Measurements from ENCODE around the gene FLCN. TPM values are rescaled to one million over a fixed set of nuclear protein-coding genes. Genes with fewer than 3 reads are reported as not detected.

The FLCN gene
- total RNA-seq, 1 donor from 2014 or later, result 30.4 TPM

GRCh38 chr17:17254036-17254435 is 17.1 kb upstream of the FLCN start:
- peaks cover 2% of the 10 kb centered on the region for H3K4me1 Mint-ChIP-seq (ENCODE audit: low read depth)
- H3K4me3 Mint-ChIP-seq (ENCODE audit: low read depth), result no peak overlapping the region
- intact Hi-C loops (cut with micrococcal nuclease), result no loop called here
- H3K27me3 Mint-ChIP-seq (ENCODE audit: low read depth), result no peaks in the 10 kb centered on the region
- DNase-seq (ENCODE audit: low spot score), result no peak
- no peak overlapping the region for H3K27ac Mint-ChIP-seq
- H3K9me3 Mint-ChIP-seq, result no peaks in the 10 kb centered on the region
- H3K36me3 Mint-ChIP-seq (ENCODE audit: low read depth), result peaks cover 72% of the 10 kb centered on the region

DNA sequence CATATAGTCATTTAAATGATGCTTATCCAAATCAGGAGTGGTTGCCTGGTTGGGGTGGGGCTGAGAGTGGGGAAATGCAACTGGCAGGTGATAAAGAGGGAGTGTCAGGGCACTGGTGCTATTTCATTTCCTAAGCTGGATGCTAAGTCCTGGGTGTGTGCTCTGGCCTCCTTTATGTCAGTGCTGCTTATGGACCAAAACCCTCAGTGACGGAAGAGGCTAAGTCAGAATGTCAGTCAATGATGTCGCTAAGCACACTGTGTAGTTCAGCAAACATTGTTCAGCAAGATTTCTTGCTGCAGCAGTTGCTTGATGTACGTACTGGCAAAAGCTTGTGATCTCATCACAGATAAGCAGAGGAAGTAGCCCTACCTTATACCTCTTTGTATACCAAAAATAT is 16.4 kb upstream of the FLCN start:
- intact Hi-C loops (cut with micrococcal nuclease), result no loop called here
- DNase-seq (ENCODE audit: low spot score), result no peak
- H3K4me3 Mint-ChIP-seq (ENCODE audit: low read depth), result no peak overlapping the region
- no peak overlapping the region for H3K27ac Mint-ChIP-seq
- peaks cover 2% of the 10 kb centered on the region for H3K4me1 Mint-ChIP-seq (ENCODE audit: low read depth)
- no peaks in the 10 kb centered on the region for H3K9me3 Mint-ChIP-seq
- no peaks in the 10 kb centered on the region for H3K27me3 Mint-ChIP-seq (ENCODE audit: low read depth)
- H3K36me3 Mint-ChIP-seq (ENCODE audit: low read depth), result peaks cover 73% of the 10 kb centered on the region

DNA sequence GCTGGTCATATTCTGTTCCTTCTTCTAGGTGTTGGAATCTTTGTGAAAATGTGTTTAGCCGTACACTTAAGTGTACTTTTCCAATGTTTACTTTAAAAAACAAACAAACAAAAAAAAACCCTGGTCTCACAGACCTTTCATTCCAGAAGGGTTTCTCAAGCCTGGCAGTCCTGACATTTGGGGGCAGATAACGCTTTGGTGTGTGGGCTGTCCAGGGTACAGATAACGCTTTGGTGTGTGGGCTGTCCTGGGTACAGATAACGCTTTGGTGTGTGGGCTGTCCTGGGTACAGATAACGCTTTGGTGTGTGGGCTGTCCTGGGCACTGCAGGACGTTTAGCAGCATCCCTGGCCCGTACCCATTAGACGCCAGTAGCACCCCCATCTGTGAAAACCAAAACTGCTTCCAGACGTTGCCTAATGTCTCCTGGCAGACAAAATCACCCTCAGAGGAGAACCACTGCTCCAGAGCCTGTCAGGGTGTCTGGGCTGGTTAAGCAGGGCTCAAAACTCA is 15.2 kb upstream of the FLCN start:
- intact Hi-C loops (cut with micrococcal nuclease), result no loop called here
- Mint-ChIP-seq H3K9me3 (no peaks in the 10 kb centered on the region), H3K4me1 (ENCODE audit: low read depth) (peaks cover 2% of the 10 kb centered on the region), H3K27me3 (ENCODE audit: low read depth) (no peaks in the 10 kb centered on the region), H3K4me3 (ENCODE audit: low read depth) (no peak overlapping the region), H3K27ac (no peak overlapping the region), H3K36me3 (ENCODE audit: low read depth) (peaks cover 74% of the 10 kb centered on the region)
- no peak for DNase-seq (ENCODE audit: low spot score)

DNA sequence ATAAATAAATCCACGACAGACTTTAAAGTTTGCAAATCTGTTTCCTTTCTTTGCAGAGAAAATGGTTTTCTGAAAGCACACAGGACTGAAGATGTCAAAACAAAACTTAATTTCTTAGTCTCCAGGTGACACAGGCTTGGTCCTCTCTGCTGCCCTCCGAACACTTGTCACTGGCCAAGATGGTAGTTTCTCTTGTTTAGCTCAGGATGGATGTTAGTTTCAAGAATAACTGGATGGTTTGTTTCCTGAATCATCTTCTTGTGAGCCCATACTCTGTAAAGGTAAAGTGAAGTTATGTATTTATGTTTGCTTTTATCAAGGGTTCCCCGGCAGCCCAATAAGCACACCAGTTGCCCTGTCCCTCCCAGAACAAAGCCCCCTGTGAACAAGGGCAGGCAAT is 9.9 kb upstream of the FLCN start:
- Mint-ChIP-seq H3K36me3 (ENCODE audit: low read depth) (peaks cover 41% of the 10 kb centered on the region), H3K4me3 (ENCODE audit: low read depth) (no peak overlapping the region), H3K9me3 (no peaks in the 10 kb centered on the region), H3K27me3 (ENCODE audit: low read depth) (no peaks in the 10 kb centered on the region), H3K27ac (no peak overlapping the region), H3K4me1 (ENCODE audit: low read depth) (no peaks in the 10 kb centered on the region)
- no peak for DNase-seq (ENCODE audit: low spot score)
- intact Hi-C loops (cut with micrococcal nuclease), result no loop called here

- intact Hi-C loops (cut with micrococcal nuclease), result no loop called here
- H3K27me3 Mint-ChIP-seq (ENCODE audit: low read depth), result no peaks in the 10 kb centered on the region
- H3K36me3 Mint-ChIP-seq (ENCODE audit: low read depth), result peaks cover 20% of the 10 kb centered on the region
- H3K4me1 Mint-ChIP-seq (ENCODE audit: low read depth), result peaks cover 14% of the 10 kb centered on the region
- H3K4me3 Mint-ChIP-seq (ENCODE audit: low read depth), result no peak overlapping the region
- H3K27ac Mint-ChIP-seq, result no peak overlapping the region
- H3K9me3 Mint-ChIP-seq, result no peaks in the 10 kb centered on the region
- no peak for DNase-seq (ENCODE audit: low spot score)
Observed at GRCh38 chr17:17243163-17243562, 6.2 kb upstream of the FLCN start.

GRCh38 chr17:17242246-17242645 is 5.3 kb upstream of the FLCN start:
- no peak for DNase-seq (ENCODE audit: low spot score)
- intact Hi-C loops (cut with micrococcal nuclease), result no loop called here
- Mint-ChIP-seq H3K9me3 (no peaks in the 10 kb centered on the region), H3K36me3 (ENCODE audit: low read depth) (peaks cover 11% of the 10 kb centered on the region), H3K27ac (no peak overlapping the region), H3K4me3 (ENCODE audit: low read depth) (no peak overlapping the region), H3K4me1 (ENCODE audit: low read depth) (peaks cover 14% of the 10 kb centered on the region), H3K27me3 (ENCODE audit: low read depth) (no peaks in the 10 kb centered on the region)

DNA sequence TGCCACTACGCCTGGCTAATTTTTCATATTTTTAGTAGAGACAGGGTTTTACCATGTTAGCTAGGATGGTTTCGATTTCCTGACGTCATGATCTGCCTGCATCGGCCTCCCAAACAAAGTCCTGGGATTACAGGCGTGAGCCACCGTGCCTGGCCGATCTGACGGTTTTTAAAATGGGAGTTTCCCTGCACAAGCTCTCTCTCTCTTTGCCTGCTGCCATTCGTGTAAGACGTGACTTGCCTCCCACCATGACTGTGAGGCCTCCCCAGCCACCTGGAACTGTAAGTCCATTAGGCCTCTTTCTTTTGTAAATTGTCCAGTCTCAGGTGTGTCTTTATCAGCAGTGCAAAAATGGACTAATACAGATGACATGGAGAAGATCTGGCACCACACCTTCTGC is 4.7 kb upstream of the FLCN start:
- DNase-seq (ENCODE audit: low spot score), result no peak
- intact Hi-C loops (cut with micrococcal nuclease), result no loop called here

DNA sequence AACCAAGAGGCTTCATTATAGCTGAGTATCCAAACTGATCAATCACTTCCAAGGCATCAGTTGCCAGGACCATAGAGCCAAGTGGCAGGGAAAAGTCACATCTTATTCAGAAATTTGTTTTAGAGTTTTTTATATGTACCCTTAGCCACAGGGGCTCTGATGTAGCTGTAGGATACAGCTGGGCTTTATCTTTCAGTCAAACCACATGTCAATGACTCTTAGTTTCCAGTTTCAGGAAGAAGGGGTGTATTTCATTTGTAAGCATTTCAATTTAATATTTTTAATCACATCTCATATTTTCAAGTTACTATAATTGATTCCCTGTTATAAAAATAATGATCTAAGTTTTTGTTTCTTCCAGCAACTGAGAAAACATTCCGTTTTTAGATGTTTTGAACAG is 2.9 kb upstream of the FLCN start:
- Mint-ChIP-seq H3K9me3 (no peaks in the 10 kb centered on the region), H3K4me1 (ENCODE audit: low read depth) (peaks cover 29% of the 10 kb centered on the region), H3K4me3 (ENCODE audit: low read depth) (peak overlapping the region; percentile 71), H3K36me3 (ENCODE audit: low read depth) (no peaks in the 10 kb centered on the region), H3K27ac (peak overlapping the region; percentile 38), H3K27me3 (ENCODE audit: low read depth) (no peaks in the 10 kb centered on the region)
- no peak for DNase-seq (ENCODE audit: low spot score)
- intact Hi-C loops (cut with micrococcal nuclease), result loop anchor here (5.0 kb wide), 3 partner anchors 58 to 88 kb away; partner anchors contain the start of gene NT5M

More for the DNA sequence above, 4.7 kb upstream of the FLCN start:
- no peaks in the 10 kb centered on the region for H3K27me3 Mint-ChIP-seq (ENCODE audit: low read depth)
- peaks cover 5% of the 10 kb centered on the region for H3K36me3 Mint-ChIP-seq (ENCODE audit: low read depth)
- H3K4me3 Mint-ChIP-seq (ENCODE audit: low read depth), result no peak overlapping the region
- no peaks in the 10 kb centered on the region for H3K9me3 Mint-ChIP-seq
- H3K4me1 Mint-ChIP-seq (ENCODE audit: low read depth), result peaks cover 14% of the 10 kb centered on the region
- no peak overlapping the region for H3K27ac Mint-ChIP-seq

GRCh38 chr17:17236295-17237025 is 508 bp downstream of the FLCN start:
- H3K9me3 Mint-ChIP-seq, result no peaks in the 10 kb centered on the region
- H3K4me3 Mint-ChIP-seq (ENCODE audit: low read depth), result peak overlapping the region; percentile 95
- intact Hi-C loops (cut with micrococcal nuclease), result loop anchor here (2.0 to 5.0 kb wide), 5 partner anchors 30 to 84 kb away; partner anchors contain the start of genes COPS3, NT5M and PLD6
- H3K27ac Mint-ChIP-seq, result peak overlapping the region; percentile 95
- H3K36me3 Mint-ChIP-seq (ENCODE audit: low read depth), result peaks cover 10% of the 10 kb centered on the region
- H3K4me1 Mint-ChIP-seq (ENCODE audit: low read depth), result peaks cover 29% of the 10 kb centered on the region
- no peak for DNase-seq (ENCODE audit: low spot score)
- no peaks in the 10 kb centered on the region for H3K27me3 Mint-ChIP-seq (ENCODE audit: low read depth)

DNA sequence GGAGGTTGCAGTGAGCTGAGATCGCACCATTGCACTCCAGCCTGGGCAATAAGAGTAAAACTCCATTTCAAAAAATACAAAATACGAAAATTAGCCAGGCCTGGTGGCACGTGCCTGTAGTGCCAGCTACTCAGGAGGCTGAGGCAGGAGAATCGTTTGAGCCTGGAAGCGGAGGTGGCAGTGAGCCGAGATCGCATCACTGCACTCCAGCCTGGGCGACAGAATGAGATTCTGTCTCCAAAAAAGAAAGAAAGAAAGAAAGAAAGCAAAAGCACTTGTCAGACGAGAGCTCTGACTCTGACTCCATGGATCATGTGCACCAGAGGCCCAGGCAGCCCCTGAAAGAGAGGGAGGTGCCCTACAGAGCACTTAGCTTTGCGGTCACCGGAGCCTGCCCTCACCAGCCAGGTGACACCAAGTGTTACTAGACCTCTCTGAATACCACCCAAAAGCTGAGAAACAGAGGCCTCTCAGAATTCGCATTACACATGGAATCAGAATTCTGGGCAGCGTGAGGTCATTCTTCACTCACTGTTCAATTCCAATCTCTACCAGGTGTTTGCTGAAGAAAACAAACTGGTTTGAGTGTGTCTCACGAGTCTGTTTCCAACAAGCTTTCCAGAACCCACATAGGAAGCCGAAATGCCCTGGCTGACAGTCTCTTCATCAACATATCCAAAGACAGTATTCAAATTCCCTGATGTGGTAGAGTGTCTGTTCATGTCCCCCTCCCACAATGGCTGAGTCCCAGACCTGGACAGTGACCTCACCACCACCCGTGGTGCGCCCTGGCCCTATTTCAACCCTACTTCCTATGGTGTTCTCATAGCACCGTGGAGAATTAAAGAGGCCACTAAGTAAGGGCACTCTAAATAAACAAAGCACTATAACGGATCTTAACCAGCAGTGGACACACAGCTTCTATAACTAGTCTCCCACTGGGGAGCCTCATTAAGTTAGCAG is 1.5 kb downstream of the FLCN start:
- Mint-ChIP-seq H3K4me1 (ENCODE audit: low read depth) (peaks cover 29% of the 10 kb centered on the region), H3K9me3 (no peaks in the 10 kb centered on the region), H3K27me3 (ENCODE audit: low read depth) (no peaks in the 10 kb centered on the region), H3K4me3 (ENCODE audit: low read depth) (peak overlapping the region; percentile 95), H3K36me3 (ENCODE audit: low read depth) (peaks cover 14% of the 10 kb centered on the region), H3K27ac (peak overlapping the region; percentile 69)
- no peak for DNase-seq (ENCODE audit: low spot score)
- intact Hi-C loops (cut with micrococcal nuclease), result loop anchor here (2.0 to 5.0 kb wide), 5 partner anchors 29 to 83 kb away; partner anchors contain the start of genes COPS3, NT5M and PLD6

- Mint-ChIP-seq H3K27ac (no peak overlapping the region), H3K36me3 (ENCODE audit: low read depth) (peaks cover 37% of the 10 kb centered on the region), H3K4me3 (ENCODE audit: low read depth) (no peak overlapping the region), H3K4me1 (ENCODE audit: low read depth) (peaks cover 15% of the 10 kb centered on the region), H3K9me3 (no peaks in the 10 kb centered on the region), H3K27me3 (ENCODE audit: low read depth) (no peaks in the 10 kb centered on the region)
- intact Hi-C loops (cut with micrococcal nuclease), result no loop called here
- no peak for DNase-seq (ENCODE audit: low spot score)
Observed at GRCh38 chr17:17232303-17232621, 4.7 kb downstream of the FLCN start.

DNA sequence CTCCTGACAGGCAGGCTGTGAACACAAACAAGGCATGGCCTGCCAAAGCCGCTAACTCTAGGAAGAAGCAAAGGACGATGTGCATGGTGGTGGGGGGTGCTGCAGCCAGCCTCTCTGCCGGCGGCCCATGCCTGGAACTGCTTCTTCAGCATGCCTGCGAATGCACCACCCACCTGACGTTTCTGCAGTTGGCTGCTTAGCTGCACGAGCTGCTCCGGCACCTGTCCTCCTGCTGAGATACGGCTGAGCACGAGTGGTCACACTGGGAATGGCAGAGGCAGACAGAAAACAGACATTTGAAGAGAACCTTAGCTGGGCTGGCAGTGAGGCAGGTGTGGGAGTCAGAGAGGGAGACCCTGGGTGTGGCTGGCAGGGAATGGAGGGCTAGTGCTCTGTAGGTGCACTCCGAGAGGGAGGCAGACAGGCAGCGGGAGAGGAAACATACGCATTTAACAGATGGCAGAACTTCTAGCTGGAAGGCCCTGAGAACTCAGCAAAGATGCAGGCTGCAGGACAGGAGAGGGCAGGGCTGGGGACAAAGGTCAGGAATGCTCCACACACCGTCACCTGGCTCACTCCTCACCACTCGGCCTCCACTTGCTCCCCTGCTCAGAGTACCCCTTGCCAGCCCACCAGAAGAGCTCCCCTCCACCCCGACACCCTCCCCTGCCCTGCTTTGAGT is 5.2 kb downstream of the FLCN start:
- Mint-ChIP-seq H3K27ac (no peak overlapping the region), H3K4me3 (ENCODE audit: low read depth) (no peak overlapping the region), H3K27me3 (ENCODE audit: low read depth) (no peaks in the 10 kb centered on the region), H3K36me3 (ENCODE audit: low read depth) (peaks cover 42% of the 10 kb centered on the region), H3K4me1 (ENCODE audit: low read depth) (peaks cover 15% of the 10 kb centered on the region), H3K9me3 (no peaks in the 10 kb centered on the region)
- no peak for DNase-seq (ENCODE audit: low spot score)
- intact Hi-C loops (cut with micrococcal nuclease), result no loop called here

Data from activated T-helper 2 cell treated with anti-CD3 and anti-CD28 coated beads, Interferon-gamma antibody, Interleukin-2, Interleukin-4, amounts not matched to agents 10 μg/mL and 5 μg/mL and 100 μg/mL, durations not matched to agents 14 hours and 24 hours and 36 hours (primary cell).